GM23338 (cell line): ENCODE measurements around the gene DNAJB2. TPM values are rescaled to one million over a fixed set of nuclear protein-coding genes. Genes with fewer than 3 reads are reported as not detected.

ENCODE experiments used
- ATAC-seq: fragments of 200-7000 bp; cut with Tn5 transposase; 3 replicates; pipeline ENCODE4 v1.9.1; 2020
- DNase-seq: peaks from one replicate; pipeline ENCODE4 v3.0.0-alpha.2; 2015; ENCODE audit warnings: low spot score
- H2AFZ ChIP-seq: fragments of 200-600 bp; sonication (generic); 2 replicates; pipeline ENCODE4 v1.8.0; 2016; ENCODE audit warnings: antibody characterized with exemption, mild to moderate bottlenecking, moderate library complexity
- H3F3A ChIP-seq: fragments of 200-600 bp; sonication (generic); replicated peaks from 2 replicates; pipeline ENCODE4 v1.8.0; 2017; ENCODE audit warnings: antibody characterized with exemption, mixed run types, low read depth
- H3K27ac ChIP-seq: fragments of 200-600 bp; sonication (generic); 2 replicates; pipeline ENCODE4 v1.6.1; 2016; ENCODE audit warnings: low read depth
- H3K27me3 ChIP-seq: fragments of 200-600 bp; sonication (generic); 2 replicates; pipeline ENCODE4 v1.8.0; 2016; ENCODE audit warnings: mild to moderate bottlenecking, mixed run types, moderate library complexity; ENCODE audit not compliant: insufficient read depth
- H3K36me3 ChIP-seq: fragments of 200-600 bp; sonication (generic); 2 replicates; pipeline ENCODE4 v1.8.0; 2016; ENCODE audit warnings: mild to moderate bottlenecking; ENCODE audit not compliant: insufficient read depth
- H3K4me1 ChIP-seq: fragments of 200-600 bp; sonication (generic); 2 replicates; pipeline ENCODE4 v1.8.0; 2016; ENCODE audit warnings: mild to moderate bottlenecking, moderate library complexity; ENCODE audit not compliant: insufficient read depth
- H3K4me2 ChIP-seq: fragments of 200-600 bp; sonication (generic); 2 replicates; pipeline ENCODE4 v1.7.1; 2017; ENCODE audit warnings: mixed run types
- H3K4me3 ChIP-seq: fragments of 200-600 bp; sonication (generic); 2 replicates; pipeline ENCODE4 v1.6.1; 2016; ENCODE audit warnings: mixed run types
- H3K79me2 ChIP-seq: fragments of 200-600 bp; sonication (generic); replicated peaks from 2 replicates; pipeline ENCODE4 v1.8.0; 2017; ENCODE audit warnings: mild to moderate bottlenecking; ENCODE audit not compliant: insufficient read depth
- H3K9me2 ChIP-seq: fragments of 200-600 bp; sonication (generic); 2 replicates; pipeline ENCODE4 v1.8.0; 2017; ENCODE audit not compliant: insufficient read depth
- H4K20me1 ChIP-seq: fragments of 200-600 bp; sonication (generic); replicated peaks from 2 replicates; pipeline ENCODE4 v1.8.0; 2017; ENCODE audit warnings: mild to moderate bottlenecking; ENCODE audit not compliant: insufficient read depth
- H3K27ac Mint-ChIP-seq: 2 replicates; pipeline ENCODE4 v1.8.0; 2020; ENCODE audit warnings: inconsistent platforms, mild to moderate bottlenecking, moderate library complexity, mixed read lengths
- H3K27me3 Mint-ChIP-seq: 3 replicates; pipeline ENCODE4 v1.8.0; 2022; ENCODE audit warnings: low read depth, mild to moderate bottlenecking, moderate library complexity, mixed read lengths, inconsistent platforms; ENCODE audit not compliant: insufficient read depth, poor library complexity
- H3K36me3 Mint-ChIP-seq: 3 replicates; pipeline ENCODE4 v1.8.0; 2021; ENCODE audit warnings: low read depth, mild to moderate bottlenecking, inconsistent platforms, moderate library complexity, mixed read lengths
- H3K4me1 Mint-ChIP-seq: 3 replicates; pipeline ENCODE4 v1.8.0; 2020; ENCODE audit warnings: mild to moderate bottlenecking, inconsistent platforms, mixed read lengths
- H3K4me3 Mint-ChIP-seq: 3 replicates; pipeline ENCODE4 v1.8.0; 2021; ENCODE audit warnings: moderate library complexity, mild to moderate bottlenecking, inconsistent platforms, mixed read lengths
- H3K9me3 Mint-ChIP-seq: 3 replicates; pipeline ENCODE4 v1.8.0; 2020; ENCODE audit warnings: moderate library complexity, mild to moderate bottlenecking, inconsistent platforms, mixed read lengths
- CREB1 ChIP-seq: fragments of 250-450 bp; sonication (Bioruptor Pico); IDR thresholded peaks from 2 replicates; pipeline ENCODE4 v1.5.0; 2020; ENCODE audit warnings: low read depth, mild to moderate bottlenecking, moderate library complexity
- CTCF ChIP-seq, 2 experiments: fragments of 200-600 bp in 1 of 2; sonication (generic) in 1 of 2; conservative IDR thresholded peaks; 2 replicates each; pipeline versions ENCODE4 v1.5.1 to v1.6.1; 2016 to 2017; ENCODE audit warnings: antibody characterized with exemption in 2 of 2, low read depth in 2 of 2, mild to moderate bottlenecking in 2 of 2, moderate library complexity in 1 of 2
- ETS1 ChIP-seq: IDR thresholded peaks from 2 replicates; pipeline ENCODE4 v1.6.1; 2016; ENCODE audit warnings: antibody characterized with exemption
- EZH2 ChIP-seq: fragments of 200-600 bp; sonication (generic); IDR thresholded peaks from one replicate; pipeline ENCODE4 v1.8.0; 2017; ENCODE audit warnings: antibody characterized with exemption, mild to moderate bottlenecking, low read depth; ENCODE audit not compliant: unreplicated experiment
- EZH2phosphoT487 ChIP-seq: fragments of 200-600 bp; sonication (generic); IDR thresholded peaks from one replicate; pipeline ENCODE4 v1.8.1; 2018; ENCODE audit warnings: antibody characterized with exemption; ENCODE audit not compliant: unreplicated experiment
- JUNB ChIP-seq: IDR thresholded peaks from one replicate; pipeline ENCODE4 v1.6.1; 2016; ENCODE audit warnings: antibody characterized with exemption; ENCODE audit not compliant: unreplicated experiment
- NANOG ChIP-seq: IDR thresholded peaks from 2 replicates; pipeline ENCODE4 v1.6.1; 2016; ENCODE audit warnings: antibody characterized with exemption, borderline replicate concordance
- POLR2AphosphoS5 ChIP-seq: IDR thresholded peaks from 2 replicates; pipeline ENCODE4 v1.6.1; 2016; ENCODE audit warnings: antibody characterized with exemption, low read depth
- REST ChIP-seq: IDR thresholded peaks from one replicate; pipeline ENCODE4 v1.6.1; 2018; ENCODE audit warnings: antibody characterized with exemption; ENCODE audit not compliant: unreplicated experiment
- STAT1 ChIP-seq: IDR thresholded peaks from one replicate; pipeline ENCODE4 v1.6.1; 2016; ENCODE audit warnings: antibody characterized with exemption; ENCODE audit not compliant: unreplicated experiment
- ZNF114 ChIP-seq: fragments of 250-450 bp; sonication (Bioruptor Pico); IDR thresholded peaks from 2 replicates; pipeline ENCODE4 v1.5.0; 2020; ENCODE audit warnings: mild to moderate bottlenecking, moderate library complexity
- ZNF331 ChIP-seq: fragments of 250-450 bp; sonication (Bioruptor Pico); IDR thresholded peaks from 2 replicates; pipeline ENCODE4 v1.5.0; 2020; ENCODE audit warnings: low read depth, mild to moderate bottlenecking, moderate library complexity
- ZNF462 ChIP-seq: fragments of 250-450 bp; sonication (Bioruptor Pico); IDR thresholded peaks from 2 replicates; pipeline ENCODE4 v1.5.0; 2020; ENCODE audit warnings: mild to moderate bottlenecking, moderate library complexity
- polyA plus RNA-seq: library from polyadenylated mRNA; unstranded; fragments of >200 nt; fragmentation: Nextera tagmentation; extraction: Ambion mirVana; gene quantifications from 2 replicates; pipeline ENCODE4 v1.2.1, GENCODE V29; 2016
- total RNA-seq: library from RNA; depleted of rRNA; stranded (reverse); fragments of >200 nt; shearing (Covaris generic); gene quantifications from 2 replicates; pipeline ENCODE4 v1.2.3, GENCODE V29; 2014

DNAJB2 gene
- total and polyA plus RNA-seq, 2 experiments from 2014 or later: 6.4 to 25.9 TPM

GRCh38 chr2:219291394-219291793 lies 12.2 kb downstream of the DNAJB2 start:
- H3K4me3 Mint-ChIP-seq: no peak overlapping the region
- H3K27me3 ChIP-seq: peaks cover 19% of the 10 kb centered on the region
- no peaks in the 10 kb centered on the region; the same call in 2 of the 3 replicates for H3K36me3 Mint-ChIP-seq
- H3K9me3 Mint-ChIP-seq: no peaks in the 10 kb centered on the region; the same call in 1 of the 3 replicates
- TF ChIP-seq ZNF331: no peak
- no peak for TF ChIP-seq EZH2phosphoT487
- TF ChIP-seq ETS1: no peak
- TF ChIP-seq NANOG: no peak
- no peak for TF ChIP-seq CTCF (conservative IDR thresholded peaks at IDR 0.05; ENCODE audit: low read depth in 2 of 2)
- TF ChIP-seq STAT1: no peak
- no peak for TF ChIP-seq POLR2AphosphoS5
- TF ChIP-seq CREB1 (CRISPR knock-in tag): no peak
- TF ChIP-seq REST: no peak
- no peak for TF ChIP-seq ZNF114
- no peak for TF ChIP-seq EZH2
- TF ChIP-seq JUNB: no peak
- no peak for TF ChIP-seq ZNF462 (CRISPR knock-in tag)
- peaks cover 5% of the 10 kb centered on the region; the same call in 1 of the 2 replicates for H3F3A ChIP-seq
- H3K79me2 ChIP-seq: no peaks in the 10 kb centered on the region
- no peak overlapping the region for H2AFZ ChIP-seq
- ATAC-seq (no peak), DNase-seq (no peak)
- peaks cover 3% of the 10 kb centered on the region; the same call in 1 of the 2 replicates for H3K4me1 ChIP-seq
- H3K27ac ChIP-seq: no peak overlapping the region
- H3K4me1 Mint-ChIP-seq: peaks cover 8% of the 10 kb centered on the region; the same call in 2 of the 3 replicates
- H3K27ac Mint-ChIP-seq: no peak overlapping the region
- peaks cover 26% of the 10 kb centered on the region for H3K27me3 Mint-ChIP-seq
- no peak overlapping the region for H3K4me3 ChIP-seq
- H3K9me2 ChIP-seq: no peaks in the 10 kb centered on the region
- no peaks in the 10 kb centered on the region for H3K36me3 ChIP-seq
- H4K20me1 ChIP-seq: no peaks in the 10 kb centered on the region; the same call in 1 of the 2 replicates
- no peak overlapping the region for H3K4me2 ChIP-seq
